Endothelial cell of umbilical vein (primary cell): ENCODE data around the gene BRCA1.

Experiments used
- CTCF ChIP-seq, 2 donors: IDR thresholded peaks; 1 replicate in 1 of 2; 2 replicates in 1 of 2; pipeline ENCODE4 v1.5.1; 2011; ENCODE audit warnings: low read length in 2 of 2, mild to moderate bottlenecking in 2 of 2, moderate library complexity in 2 of 2, control low read depth in 1 of 2, inconsistent platforms in 1 of 2, low read depth in 1 of 2; ENCODE audit not compliant: insufficient read depth in 1 of 2; ENCODE audit errors: extremely low read depth in 1 of 2
- EZH2 ChIP-seq: IDR thresholded peaks from 2 replicates; pipeline ENCODE4 v1.6.1; 2012; ENCODE audit warnings: borderline replicate concordance, low read depth, mild to moderate bottlenecking, moderate library complexity, low read length, inconsistent platforms; ENCODE audit not compliant: severe bottlenecking
- FOS ChIP-seq: IDR thresholded peaks from 2 replicates; pipeline ENCODE4 v1.6.1; 2011; ENCODE audit warnings: mild to moderate bottlenecking, low read length, moderate library complexity, borderline replicate concordance; ENCODE audit not compliant: insufficient read depth
- GATA2 ChIP-seq: IDR thresholded peaks from 2 replicates; pipeline ENCODE4 v1.7.0; 2011; ENCODE audit warnings: low read depth, mild to moderate bottlenecking, moderate library complexity, mixed read lengths, low read length; ENCODE audit not compliant: insufficient read length, insufficient read depth
- JUN ChIP-seq: IDR thresholded peaks from 2 replicates; pipeline ENCODE4 v1.6.1; 2011; ENCODE audit warnings: borderline replicate concordance, low read depth; ENCODE audit not compliant: insufficient read length, insufficient read depth
- MAX ChIP-seq: IDR thresholded peaks from 2 replicates; pipeline ENCODE4 v1.6.1; 2011; ENCODE audit not compliant: insufficient read depth, insufficient read length
- MYC ChIP-seq: IDR thresholded peaks from one replicate; pipeline ENCODE4 v1.6.1; 2011; ENCODE audit warnings: mild to moderate bottlenecking, low read depth, low read length
- POLR2A ChIP-seq: IDR thresholded peaks from 2 replicates; pipeline ENCODE4 v1.6.1; 2012; ENCODE audit warnings: low read depth, mild to moderate bottlenecking, control low read depth, low read length
- POLR2AphosphoS5 ChIP-seq: IDR thresholded peaks from 2 replicates; pipeline ENCODE4 v1.6.1; 2012; ENCODE audit warnings: low read depth, mild to moderate bottlenecking, control low read depth, low read length, moderate library complexity; ENCODE audit not compliant: insufficient read depth

GRCh38 chr17:43132117-43132516 is 7.0 kb upstream of the BRCA1 start:
- no peak for TF ChIP-seq CTCF (IDR thresholded peaks at IDR 0.05; ENCODE audit: extremely low read depth in 1 of 2, insufficient read depth in 1 of 2, low read depth in 1 of 2, low read length in 2 of 2)
- no peak for TF ChIP-seq MAX
- TF ChIP-seq POLR2A = no peak
- no peak for TF ChIP-seq POLR2AphosphoS5
- no peak for TF ChIP-seq FOS
- no peak for TF ChIP-seq GATA2
- TF ChIP-seq MYC = no peak
- no peak for TF ChIP-seq EZH2
- TF ChIP-seq JUN = no peak
